Muscle of arm (tissue), 12 donors: ENCODE measurements around the gene NR6A1. TPM values are rescaled to one million over a fixed set of nuclear protein-coding genes. Genes with fewer than 3 reads are reported as not detected.

ENCODE experiments used
- DNase-seq: peaks from one replicate; pipeline ENCODE4 v3.0.0-alpha.2; 2013
- polyA plus RNA-seq, 12 donors: library from polyadenylated mRNA; unstranded; fragments of 120-200 nt; gene quantifications; one replicate each; pipeline ENCODE4 v1.2.1, GENCODE V29; 2013; ENCODE audit not compliant: insufficient read length in 12 of 12

NR6A1 gene
- polyA plus RNA-seq, 12 donors: 0.62 to 2.4 (median 1.1) TPM; not detected in 1

DNA sequence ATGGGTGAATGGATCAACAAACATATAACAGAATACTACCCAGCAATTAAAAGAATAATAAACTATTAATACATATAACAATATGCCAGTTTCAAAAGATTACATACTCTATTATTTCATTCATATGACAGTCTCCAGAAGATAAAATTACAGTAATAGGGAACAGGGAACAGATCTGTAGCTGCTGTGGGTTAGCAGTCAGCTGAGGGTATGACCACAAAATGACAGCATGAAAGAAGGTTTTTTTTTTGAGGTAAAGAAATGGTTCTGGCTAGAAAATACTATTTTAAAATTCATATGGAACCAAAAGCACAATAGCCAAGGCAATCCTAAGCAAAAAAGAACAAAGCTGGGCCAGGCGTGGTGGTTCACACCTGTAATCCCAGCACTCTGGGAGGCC is 190.9 kb downstream of the NR6A1 start:
- no peak for DNase-seq

DNA sequence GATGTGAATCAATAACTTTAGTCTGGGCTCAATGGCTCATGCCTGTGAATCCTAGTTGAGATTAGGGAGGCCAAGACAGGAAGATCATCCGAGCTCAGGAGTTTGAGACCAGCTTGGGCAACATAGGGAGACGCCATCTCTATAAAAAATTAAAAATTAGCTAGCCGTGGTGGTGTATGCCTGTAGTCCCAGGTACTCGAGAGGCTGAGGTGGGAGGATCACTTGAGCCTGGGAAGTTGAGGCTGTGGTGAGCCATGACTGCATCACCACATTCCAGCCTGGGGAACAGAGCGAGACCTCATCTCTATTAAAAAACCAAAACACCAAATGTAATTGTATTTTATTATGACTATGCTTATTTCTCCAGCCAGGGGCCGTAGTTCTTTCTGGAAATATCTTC is 194.4 kb downstream of the NR6A1 start:
- no peak for DNase-seq

DNA sequence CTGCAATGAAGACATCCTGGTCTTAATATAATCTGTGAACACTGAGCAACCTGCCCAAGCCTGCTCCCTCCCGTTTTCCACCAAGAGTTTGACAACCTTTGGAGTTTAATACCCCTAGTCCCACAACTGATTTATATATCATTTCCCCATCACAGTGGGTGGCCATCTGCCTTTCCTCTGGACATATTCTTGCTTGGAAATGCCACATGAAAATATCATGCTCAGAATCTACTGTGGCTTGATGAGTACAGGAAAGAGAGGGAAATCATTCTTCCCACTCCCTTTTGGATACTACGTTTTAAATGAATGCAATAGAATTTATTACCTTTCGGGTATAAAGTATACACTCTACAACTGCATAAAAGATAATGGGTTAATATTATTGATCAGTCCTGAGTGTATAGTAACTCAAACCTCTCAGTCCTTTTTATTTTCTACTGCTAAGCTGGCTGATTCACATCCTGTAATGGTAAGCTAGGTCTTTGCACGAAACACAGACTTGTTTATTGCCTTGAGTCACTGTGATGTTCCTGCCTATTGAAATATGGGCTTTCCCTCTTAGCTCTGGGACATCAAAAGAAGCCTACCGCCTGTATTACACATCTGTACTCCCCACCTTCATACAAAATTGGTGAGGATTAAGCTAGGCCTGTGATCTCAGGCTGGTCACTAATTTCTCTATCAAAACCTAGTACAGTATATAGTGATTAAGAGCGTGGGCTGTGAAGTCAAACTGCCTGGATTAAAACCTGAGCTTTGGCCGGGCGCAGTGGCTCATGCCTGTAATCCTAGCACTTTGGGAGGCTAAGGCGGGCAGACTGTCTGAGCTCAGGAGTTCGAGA is 196.4 kb downstream of the NR6A1 start:
- DNase-seq: no peak

DNA sequence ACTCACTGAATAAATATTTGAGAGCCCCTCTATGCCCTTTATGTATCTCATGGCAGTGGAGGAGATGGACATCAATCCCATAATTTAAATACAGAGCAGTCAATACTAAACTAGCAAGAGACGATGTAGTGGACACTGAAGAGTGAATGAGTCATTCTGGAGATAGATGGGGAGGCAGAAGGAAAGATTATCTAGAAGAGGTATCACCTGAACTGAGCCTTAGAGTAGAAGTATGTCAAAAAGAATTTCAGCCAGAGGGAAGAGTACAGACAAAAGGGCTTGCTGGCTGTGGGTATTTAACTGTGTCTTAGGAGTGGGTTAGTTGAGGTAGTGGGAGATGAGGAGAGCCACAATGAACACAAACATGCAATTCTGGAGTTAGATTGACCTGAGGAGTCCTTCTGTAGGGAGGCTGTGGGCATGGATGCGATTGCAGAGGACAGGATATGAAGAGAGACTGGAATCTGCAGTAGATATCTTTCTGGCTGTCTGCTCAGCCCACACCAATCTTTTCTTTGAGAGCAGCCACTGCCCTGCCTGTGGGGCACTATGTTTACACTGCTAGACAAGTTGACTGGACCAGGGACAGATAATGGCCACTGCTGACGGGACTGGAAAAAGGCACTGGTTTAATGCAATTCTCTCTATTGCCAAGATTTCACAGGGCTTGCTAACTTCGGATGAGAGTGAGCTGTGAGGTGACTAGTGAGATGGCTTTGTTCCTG is 200.0 kb downstream of the NR6A1 start:
- DNase-seq: no peak

DNA sequence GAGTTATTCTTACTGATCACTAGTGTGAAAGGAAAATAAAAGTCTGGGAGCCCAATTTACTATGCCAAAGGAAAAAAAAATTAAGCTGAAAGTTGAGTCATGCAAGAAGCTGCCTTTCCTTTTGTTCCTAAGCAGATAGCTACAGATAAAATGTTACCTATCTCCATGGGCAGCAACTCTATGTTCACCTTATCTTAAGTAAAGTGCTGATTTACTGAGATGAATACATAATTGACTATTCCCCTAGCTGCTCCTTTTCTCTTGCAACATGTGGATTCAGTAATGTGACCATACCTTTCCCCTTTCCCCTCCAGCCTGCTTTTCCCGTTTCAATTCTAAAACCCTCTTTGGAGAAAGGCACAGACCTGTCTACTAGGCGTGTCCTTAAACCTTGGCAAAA is 201.2 kb downstream of the NR6A1 start:
- DNase-seq: no peak

DNA sequence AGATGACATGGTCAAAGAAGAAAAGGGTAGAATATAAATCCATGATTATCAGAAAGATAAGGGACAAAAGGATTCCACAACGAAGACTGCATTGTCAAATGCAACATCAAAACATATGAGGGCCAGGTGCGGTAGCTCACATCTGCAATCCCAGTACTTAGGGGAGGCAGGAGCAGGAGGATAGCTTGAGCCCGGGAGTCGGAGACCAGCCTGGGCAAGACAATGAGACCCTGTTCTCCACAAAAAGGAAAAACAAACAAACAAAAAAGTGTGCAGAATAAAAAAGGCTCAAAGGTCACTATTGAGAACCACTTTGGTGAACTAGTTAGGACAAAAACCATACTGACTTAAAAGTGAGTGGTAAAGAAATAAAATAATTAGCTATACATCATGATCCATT is 203.7 kb downstream of the NR6A1 start:
- no peak for DNase-seq

DNA sequence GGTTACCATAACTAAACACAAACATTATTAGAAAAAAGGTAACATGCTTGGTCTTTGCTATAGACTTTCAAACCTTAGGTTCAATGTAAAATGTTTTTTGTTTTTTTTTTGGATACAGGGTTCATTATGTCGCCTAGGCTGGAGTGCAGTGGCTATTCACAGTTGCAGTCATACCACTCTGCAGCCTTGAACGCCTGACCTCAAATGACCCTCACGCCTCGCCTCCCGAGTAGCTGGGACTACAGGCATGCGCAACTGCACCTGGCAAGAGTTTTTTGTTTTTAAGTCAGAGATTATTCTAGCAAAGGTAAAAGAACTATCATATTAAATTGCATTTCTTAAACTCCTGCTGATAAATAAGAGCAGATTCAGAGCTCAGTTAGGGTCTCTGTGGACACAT is 208.8 kb downstream of the NR6A1 start:
- DNase-seq: no peak

DNA sequence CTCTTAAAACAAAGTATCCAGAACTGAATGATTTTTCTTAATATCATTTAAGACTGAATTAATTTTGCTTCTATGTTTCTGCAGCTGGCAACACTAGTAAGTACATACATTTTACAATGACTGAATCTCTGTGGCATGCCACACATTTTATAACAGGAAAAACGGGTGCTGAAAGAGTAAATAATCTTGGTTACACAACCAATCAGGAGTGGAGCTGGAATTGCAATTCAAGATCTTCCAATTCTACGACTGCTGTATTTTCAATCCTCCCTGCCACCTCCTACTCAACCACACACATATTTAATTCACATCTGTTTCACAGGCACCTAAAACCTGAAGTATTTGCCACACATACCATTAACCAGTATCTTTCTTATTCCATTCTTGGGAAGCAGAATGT is 211.2 kb downstream of the NR6A1 start:
- no peak for DNase-seq

DNA sequence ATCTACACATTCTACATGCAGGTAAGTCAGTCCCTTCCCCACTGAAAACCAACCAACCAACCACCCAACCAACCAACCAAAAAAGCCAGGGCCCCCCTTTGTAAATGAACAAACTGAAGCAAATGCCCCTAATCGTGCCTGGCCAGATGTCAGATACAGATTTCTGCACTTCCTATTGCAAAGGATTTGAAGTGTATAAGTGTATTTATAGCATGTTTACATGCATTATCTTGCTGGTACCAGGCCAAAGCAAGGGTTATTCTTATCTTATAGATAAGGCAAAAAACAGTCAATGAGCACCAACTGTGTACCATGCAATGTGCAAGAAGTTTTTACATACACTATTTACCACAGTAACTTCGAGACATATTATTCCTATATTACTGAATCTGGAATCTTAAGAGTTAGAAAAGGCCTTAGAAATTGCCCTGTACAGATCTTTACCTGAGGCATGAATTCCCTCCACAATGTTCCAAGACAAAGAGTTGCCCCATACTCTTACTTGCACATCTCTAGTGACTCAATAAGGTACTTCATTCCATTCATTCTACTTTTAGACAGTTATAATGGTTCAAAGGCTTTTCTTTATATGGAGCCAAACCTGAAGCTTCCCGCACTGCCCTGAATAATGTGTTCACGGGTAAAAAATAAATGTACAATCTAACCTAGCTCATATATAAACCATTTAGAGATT is 212.2 kb downstream of the NR6A1 start:
- DNase-seq: no peak

DNA sequence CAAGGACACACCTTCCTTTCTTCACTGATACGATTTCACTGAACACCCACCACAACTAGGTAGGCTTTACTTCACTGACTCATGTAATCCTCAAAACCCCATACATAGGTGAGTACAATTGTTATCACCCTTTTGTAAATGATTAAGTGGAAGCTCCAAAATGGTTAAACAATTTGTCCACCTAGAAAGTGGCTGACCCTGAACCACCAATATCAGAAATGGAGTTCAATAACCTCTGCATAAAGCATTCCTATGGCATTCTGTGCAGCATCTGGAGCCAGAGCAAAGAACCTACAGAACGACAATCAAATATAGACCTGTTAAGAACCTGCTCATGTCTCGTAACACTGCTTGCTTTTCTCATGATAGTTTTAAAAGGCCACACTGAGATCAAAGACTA is 213.2 kb downstream of the NR6A1 start:
- no peak for DNase-seq

DNA sequence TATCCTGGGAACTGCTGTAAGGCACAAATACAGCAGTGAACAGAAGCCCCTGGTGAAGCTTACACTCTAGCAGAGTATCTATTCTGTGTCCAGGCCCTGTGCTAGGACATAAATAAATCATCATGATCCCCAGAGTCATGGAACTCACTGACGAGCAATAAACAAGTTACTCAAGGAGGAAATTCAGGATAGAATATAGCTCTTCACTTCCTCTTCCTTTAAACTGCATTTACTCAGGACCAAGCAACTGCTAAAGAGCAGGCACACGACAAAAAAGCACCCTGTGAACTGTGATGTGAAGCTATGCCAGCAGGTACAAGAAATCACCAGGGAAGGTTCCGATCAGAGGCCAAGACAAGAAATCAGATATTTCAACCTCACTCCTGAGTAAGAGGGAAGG is 216.1 kb downstream of the NR6A1 start:
- no peak for DNase-seq

DNA sequence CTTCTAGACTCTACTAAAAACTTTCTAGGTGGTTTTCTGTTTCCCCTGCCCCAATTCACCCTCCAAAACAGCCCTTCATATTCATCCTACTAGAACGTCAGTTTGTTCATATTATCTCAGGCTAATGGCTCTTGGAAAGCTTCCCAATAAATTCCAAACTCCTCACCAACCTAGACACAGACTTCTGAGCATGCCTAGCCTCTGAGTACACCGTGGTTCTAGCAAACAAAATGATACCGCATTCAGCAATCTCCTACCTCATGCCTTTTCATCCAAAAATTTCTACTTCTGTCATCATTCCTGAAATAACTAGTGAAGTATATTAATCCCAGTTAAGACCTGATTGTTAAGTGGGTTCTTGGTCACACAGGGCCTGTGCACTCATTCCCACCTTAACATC is 217.4 kb downstream of the NR6A1 start:
- no peak for DNase-seq

DNA sequence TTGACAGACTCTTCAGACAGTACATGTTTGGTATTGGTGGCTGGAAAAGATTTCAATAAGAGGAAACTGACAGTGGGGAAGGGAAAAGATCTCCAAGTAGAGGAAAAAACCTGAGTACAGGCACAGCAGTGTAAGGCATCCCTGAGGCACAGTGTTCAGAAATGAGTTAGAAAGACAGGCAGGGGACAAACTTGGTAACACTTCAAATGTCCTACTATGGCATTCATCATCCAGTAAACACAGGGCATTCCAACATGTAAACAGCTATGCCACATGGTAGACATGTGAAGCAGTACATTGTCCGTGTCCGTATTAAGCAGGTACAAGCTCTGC is 218.9 kb downstream of the NR6A1 start:
- no peak for DNase-seq

DNA sequence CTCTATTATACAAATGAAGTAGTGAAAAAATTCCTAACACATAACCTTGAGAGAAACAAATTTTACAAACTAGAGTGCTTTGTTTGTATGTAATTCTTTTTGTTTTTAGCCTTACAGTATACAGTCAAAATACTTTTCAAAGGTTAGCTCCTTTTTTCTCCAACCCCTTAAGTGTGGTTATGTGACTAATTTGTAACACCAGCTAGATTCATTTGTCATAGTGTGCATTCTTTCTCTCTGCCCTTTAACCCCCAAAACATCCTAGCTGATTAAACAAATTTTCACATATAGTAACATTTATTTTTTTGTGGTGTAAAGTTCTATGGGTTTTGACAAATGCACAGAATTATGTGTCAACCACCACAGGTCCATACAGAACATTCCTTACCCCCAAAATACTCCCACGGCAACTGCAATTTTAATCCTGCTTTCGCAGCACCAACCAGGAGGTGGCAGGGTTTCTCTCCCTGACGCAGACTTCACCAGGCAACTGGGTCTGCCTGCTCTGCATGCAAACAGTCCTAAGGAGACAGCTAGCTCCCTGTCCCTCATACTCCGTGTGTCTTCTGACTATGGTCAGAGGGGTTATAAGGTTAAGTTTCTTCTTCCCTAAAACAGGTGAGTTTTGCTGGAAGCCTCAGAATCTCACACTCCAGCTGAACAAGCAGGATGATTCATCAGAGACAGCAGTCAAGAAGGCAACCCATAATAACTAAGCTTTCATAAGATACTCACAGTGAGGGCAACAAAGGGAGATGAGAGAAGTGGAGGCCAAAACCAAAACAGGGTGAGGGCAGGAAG is 219.4 kb downstream of the NR6A1 start:
- peak; percentile 28 for DNase-seq

DNA sequence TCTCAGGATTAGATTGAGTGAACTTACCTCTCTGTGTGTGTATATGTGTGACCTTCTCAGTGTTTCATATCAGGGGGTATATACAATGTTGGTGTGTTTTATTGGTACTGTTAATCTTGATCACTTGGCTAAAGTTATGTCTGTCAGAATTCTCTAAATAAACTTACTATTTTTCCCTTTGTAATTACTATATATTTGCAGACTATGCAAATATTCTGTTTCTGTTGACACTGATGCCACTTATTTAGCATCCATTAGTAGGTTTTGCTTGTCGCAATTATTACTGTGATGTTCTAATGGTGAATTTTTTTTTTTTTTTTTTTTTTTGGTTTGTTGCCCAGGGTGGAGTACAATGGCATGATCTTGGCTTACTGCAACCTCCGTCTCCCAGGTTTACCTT is 221.0 kb downstream of the NR6A1 start:
- no peak for DNase-seq

DNA sequence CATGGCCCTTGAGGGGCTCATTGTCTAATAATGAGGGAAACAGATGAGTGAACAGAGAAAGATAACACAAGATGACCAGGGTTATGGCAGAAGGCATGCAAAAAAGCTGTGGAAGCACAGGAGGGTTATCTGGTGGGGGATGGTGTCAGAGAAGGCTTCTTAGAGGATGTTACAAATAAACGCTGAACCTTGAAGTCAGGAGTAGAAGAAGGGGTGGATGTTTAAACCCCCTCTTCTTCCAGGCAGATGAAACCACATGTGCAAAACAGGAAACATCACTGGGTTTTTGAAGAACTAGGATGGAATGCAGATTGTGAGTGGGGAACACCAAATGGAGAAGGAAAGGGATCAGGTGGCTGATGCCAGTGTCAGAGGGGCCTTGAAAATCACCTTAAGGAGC is 222.1 kb downstream of the NR6A1 start:
- no peak for DNase-seq

DNA sequence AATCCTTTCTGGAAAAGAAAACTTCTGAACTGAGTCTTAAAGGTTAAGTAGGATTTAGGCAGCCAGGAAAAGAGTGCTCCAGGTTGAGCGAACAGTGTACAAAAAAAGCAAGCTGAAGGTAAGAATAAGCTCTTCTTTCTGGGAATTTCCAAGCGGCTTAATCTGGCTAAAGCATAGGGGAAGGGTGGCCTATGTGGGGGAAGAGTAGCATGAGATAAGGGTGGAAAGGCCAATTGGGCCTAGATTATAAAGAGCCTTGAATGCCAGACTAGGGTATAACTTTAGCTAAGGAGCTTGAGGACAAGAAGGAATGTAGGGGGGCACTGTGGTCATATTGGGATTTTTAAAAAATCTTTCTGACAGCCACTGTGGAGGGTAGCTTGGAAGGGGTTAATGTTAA is 226.6 kb downstream of the NR6A1 start:
- DNase-seq: no peak

DNA sequence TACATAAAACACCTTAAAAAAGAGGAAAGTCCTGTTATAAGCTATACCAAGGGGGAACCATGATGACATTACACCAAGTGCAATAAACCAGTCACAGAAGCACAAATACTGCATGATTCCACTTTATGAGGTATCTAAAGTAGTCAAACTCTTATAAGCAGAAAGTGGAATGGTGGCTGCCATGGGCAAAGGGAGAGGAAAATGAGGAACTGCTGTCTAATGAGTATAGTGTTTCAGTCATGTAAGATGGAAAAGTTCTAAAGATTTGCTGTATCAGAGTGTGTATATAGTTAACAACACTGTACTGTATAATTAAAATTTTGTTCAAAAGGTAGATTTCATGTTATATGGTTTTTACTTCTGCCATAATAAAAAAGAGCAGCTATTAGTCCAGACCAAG is 229.3 kb downstream of the NR6A1 start:
- DNase-seq: no peak

DNA sequence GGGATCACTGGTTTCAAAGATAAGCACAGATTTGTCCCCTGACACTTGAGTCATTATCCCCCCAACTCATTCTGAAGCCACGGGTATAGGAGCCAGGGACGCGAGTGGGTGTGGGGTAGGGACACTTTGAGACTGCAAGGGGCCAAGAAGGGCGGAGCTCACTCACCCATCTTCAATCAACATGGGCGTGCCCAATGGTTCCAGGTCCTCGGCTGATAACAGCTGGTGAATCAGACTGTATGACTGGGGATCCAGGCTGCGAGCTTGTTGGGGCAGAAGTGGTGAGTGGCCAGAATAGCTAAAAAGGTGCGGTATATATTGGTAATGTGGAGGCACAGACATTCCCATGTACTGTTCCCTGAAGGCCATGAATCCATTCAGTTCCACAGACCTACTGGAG is 233.2 kb downstream of the NR6A1 start:
- DNase-seq: no peak

DNA sequence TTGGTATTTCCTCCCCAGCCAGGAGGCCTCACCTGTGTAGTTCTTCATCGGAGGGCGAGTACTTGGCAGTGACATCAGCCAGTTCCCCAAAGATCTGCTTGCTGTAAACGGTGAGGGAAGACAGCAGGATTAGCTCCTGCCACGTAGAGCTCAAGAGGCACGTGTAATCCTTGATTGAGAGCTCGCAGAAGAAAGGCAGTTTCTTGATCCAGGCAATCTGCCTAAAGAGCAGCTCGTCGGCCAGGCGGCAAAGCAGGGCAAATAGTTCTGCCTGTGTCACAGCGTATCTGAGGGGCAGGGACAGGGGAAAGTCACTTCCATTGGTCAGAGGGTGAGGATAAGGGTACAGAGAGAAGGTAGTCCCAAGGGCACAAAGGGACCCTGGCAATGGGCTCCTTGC is 235.3 kb downstream of the NR6A1 start:
- no peak for DNase-seq

DNA sequence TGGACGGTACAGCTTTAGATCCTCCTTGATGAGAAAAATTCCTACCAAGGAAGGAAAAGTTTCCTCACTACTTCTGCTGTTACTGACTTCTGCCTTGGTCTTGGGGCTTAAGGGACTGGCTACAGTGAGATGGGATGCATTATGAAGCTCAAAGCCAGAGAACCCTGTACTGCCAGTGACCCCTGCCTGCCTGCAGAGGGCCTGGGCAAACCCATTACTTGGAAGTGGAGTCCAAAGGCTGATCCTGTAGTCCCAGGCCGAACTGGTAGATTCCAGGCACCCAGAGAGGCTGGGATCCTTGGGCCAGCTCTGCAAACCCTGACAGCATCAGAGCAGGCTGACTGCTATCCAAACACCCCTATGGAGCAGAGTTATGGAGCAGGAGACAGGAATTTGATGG is 238.2 kb downstream of the NR6A1 start:
- no peak for DNase-seq

DNA sequence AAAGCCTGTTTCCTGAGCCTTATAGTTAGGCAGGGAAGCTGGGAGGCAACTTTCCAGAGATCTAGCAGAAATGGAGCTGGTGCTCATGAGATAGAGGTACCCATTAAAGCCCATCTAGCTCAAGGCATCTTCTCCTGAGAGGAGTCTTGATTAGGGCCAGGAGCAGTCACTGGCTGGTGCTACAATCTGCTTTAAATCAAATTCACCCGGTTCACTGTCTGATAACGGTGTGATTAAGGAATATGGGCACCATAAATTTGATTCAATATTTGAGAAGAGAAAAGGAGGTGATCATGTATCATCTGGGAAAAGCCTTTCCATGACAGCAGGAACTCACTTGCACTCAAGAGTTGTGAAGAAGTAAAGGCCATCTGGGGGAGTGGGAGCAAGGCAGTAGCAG is 240.0 kb downstream of the NR6A1 start:
- DNase-seq: no peak
